ENCODE results near the gene TAOK3. TPM values are rescaled to one million over a fixed set of nuclear protein-coding genes. Genes with fewer than 3 reads are reported as not detected.

TAOK3 gene
- total and polyA plus RNA-seq, 12 donors = 10.7 to 55.3 (median 29.8) TPM

DNA sequence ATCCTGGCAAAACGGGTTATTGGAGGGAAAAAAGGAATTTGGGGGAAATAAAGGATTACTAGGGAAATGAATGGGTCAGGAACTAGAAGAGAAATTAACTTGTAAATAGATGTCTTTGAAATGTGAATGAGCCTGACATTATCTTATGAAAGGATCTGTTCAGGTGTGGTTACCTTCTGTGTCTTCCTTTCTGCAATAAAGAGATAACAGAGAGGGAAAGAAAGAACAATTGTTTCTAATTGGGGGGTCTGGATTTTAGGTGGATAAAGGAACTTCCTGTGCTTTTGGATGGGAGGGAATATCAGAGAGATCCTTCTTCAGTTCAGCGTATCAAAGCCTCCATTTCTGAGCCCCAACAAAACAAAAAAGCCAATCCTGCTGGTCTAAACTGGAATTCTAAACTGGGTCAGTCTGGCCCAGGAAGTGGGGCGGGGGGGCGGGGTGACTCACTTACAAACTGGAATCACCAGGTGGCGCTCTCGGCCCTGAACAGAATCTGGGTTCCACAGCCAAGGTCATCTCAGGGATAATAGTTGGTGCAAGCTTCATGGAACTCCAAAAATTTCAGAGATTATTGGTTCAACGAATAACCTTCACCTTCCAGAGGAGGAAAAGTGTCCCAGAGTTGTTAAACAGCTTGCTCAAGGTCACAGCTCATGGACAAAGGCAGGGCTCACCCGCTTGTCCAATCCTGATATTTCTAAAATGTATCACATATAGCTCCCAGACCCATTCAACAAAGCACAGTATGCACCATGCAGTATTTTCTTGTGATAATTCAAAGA lies 251.9 kb downstream of the TAOK3 start:
- Histone ChIP-seq H3K4me1 (replicated peaks in 1 of 2) (peaks cover 14 to 29% of the 10 kb centered on the region in 2 donors), H3K4me3 (no peak overlapping the region), H3K36me3 (replicated peaks in 1 of 2) (no peaks in the 10 kb centered on the region), H3K27ac (peak overlapping the region; percentile 38 to 84 (median 67)), H3K27me3 (no peaks in the 10 kb centered on the region), H3K9me3 (replicated peaks in 1 of 3) (no peaks in the 10 kb centered on the region)
- peak; percentile 77 to 93 (median 87) for DNase-seq
- TF ChIP-seq, protein P1, sequence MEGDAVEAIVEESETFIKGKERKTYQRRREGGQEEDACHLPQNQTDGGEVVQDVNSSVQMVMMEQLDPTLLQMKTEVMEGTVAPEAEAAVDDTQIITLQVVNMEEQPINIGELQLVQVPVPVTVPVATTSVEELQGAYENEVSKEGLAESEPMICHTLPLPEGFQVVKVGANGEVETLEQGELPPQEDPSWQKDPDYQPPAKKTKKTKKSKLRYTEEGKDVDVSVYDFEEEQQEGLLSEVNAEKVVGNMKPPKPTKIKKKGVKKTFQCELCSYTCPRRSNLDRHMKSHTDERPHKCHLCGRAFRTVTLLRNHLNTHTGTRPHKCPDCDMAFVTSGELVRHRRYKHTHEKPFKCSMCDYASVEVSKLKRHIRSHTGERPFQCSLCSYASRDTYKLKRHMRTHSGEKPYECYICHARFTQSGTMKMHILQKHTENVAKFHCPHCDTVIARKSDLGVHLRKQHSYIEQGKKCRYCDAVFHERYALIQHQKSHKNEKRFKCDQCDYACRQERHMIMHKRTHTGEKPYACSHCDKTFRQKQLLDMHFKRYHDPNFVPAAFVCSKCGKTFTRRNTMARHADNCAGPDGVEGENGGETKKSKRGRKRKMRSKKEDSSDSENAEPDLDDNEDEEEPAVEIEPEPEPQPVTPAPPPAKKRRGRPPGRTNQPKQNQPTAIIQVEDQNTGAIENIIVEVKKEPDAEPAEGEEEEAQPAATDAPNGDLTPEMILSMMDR (IDR thresholded peaks at IDR 0.05) = peak; percentile 18 to 74 (median 46)
- no peak for TF ChIP-seq POLR2A (IDR thresholded peaks at IDR 0.05)
- WGBS, 4 donors = 11 to 23% (median 17%) methylated on average over 7 to 8 of the region's 8 CpGs
- intact Hi-C loops (cut with DNase I) = no loop called here

DNA sequence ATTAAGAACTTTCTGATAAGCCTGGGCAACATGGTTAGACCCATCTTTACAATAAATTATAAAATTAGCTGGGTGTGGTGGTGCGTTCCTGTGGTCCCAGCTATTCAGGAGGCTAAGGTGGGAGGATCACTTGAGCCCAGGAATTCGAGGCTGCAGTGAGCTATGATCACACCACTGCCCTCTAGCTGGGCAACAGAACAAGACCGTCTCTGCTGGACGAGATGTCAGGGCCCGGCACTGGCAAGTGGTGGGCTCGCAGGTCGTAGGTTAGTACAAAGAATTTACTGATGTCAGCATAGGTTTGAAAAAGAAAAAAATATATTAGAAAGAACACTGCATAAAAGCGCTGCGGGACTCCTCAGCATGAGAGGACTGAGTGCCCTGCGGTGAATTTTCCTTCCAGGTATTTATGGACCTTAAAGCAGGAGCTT lies 253.2 kb downstream of the TAOK3 start:
- TF ChIP-seq, protein P1 (IDR thresholded peaks at IDR 0.05) = no peak
- no peak for TF ChIP-seq POLR2A (IDR thresholded peaks at IDR 0.05)
- DNase-seq = no peak
- intact Hi-C loops (cut with DNase I) = no loop called here
- no peaks in the 10 kb centered on the region for H3K36me3 ChIP-seq (replicated peaks in 1 of 2)
- WGBS, 4 donors = 82 to 92% (median 87%) methylated on average over 9 to 10 of the region's 10 CpGs
- no peak overlapping the region for H3K4me3 ChIP-seq
- H3K27ac ChIP-seq = no peak overlapping the region
- no peaks in the 10 kb centered on the region for H3K27me3 ChIP-seq
- H3K4me1 ChIP-seq (replicated peaks in 1 of 2) = peaks cover 3 to 26% of the 10 kb centered on the region in 2 donors
- no peaks in the 10 kb centered on the region for H3K9me3 ChIP-seq (replicated peaks in 1 of 3)

GRCh38 chr12:118109088-118109487 lies 263.6 kb downstream of the TAOK3 start:
- 92 to 100% (median 100%) methylated on average over 1 of the region's 1 CpG for WGBS, 4 donors
- intact Hi-C loops (cut with DNase I) = no loop called here
- peaks cover 0 to 6% of the 10 kb centered on the region in 2 donors for H3K4me1 ChIP-seq (replicated peaks in 1 of 2)
- no peaks in the 10 kb centered on the region for H3K9me3 ChIP-seq (replicated peaks in 1 of 3)
- no peaks in the 10 kb centered on the region for H3K27me3 ChIP-seq
- DNase-seq = no peak
- no peak overlapping the region for H3K4me3 ChIP-seq
- TF ChIP-seq, protein P1 (IDR thresholded peaks at IDR 0.05) = no peak
- TF ChIP-seq POLR2A (IDR thresholded peaks at IDR 0.05) = no peak
- no peak overlapping the region for H3K27ac ChIP-seq
- H3K36me3 ChIP-seq (replicated peaks in 1 of 2) = no peaks in the 10 kb centered on the region

GRCh38 chr12:118107694-118108093 lies 265.0 kb downstream of the TAOK3 start:
- WGBS, 4 donors = 91 to 97% (median 97%) methylated on average over 8 of the region's 8 CpGs
- TF ChIP-seq, protein P1 (IDR thresholded peaks at IDR 0.05) = no peak
- TF ChIP-seq POLR2A (IDR thresholded peaks at IDR 0.05) = no peak
- H3K27me3 ChIP-seq = no peaks in the 10 kb centered on the region
- intact Hi-C loops (cut with DNase I) = no loop called here
- H3K4me3 ChIP-seq = no peak overlapping the region
- H3K4me1 ChIP-seq (replicated peaks in 1 of 2) = peaks cover 2 to 10% of the 10 kb centered on the region in 2 donors
- no peak overlapping the region for H3K27ac ChIP-seq
- H3K36me3 ChIP-seq (replicated peaks in 1 of 2) = no peaks in the 10 kb centered on the region
- no peak for DNase-seq
- H3K9me3 ChIP-seq (replicated peaks in 1 of 3) = no peaks in the 10 kb centered on the region
